Common myeloid progenitor, CD34-positive (primary cell): ENCODE measurements around the gene TAF15.

Source experiments
- CTCF ChIA-PET: fragments of 350-600 bp; sonication (Branson Sonifier 250); formaldehyde crosslinking; loops from one replicate; lab custom pipeline; 2021; ENCODE audit warnings: antibody characterized with exemption; lab: Charles Lee
- POLR2A ChIA-PET: fragments of 350-600 bp; sonication (Branson Sonifier 250); formaldehyde crosslinking; loops from one replicate; lab custom pipeline; 2021; ENCODE audit warnings: antibody characterized with exemption; lab: Charles Lee
- DNase-seq, 3 donors: peaks; one replicate each; pipeline versions ENCODE4 v3.0.0 to v3.0.0-alpha.2; 2013
- H3K27ac ChIP-seq, 2 experiments: 1 replicate in 1 of 2; 2 replicates in 1 of 2; pipeline ENCODE4 v1.7.0; 2013; ENCODE audit warnings: inconsistent platforms in 2 of 2, low read length in 2 of 2, mild to moderate bottlenecking in 2 of 2, low read depth in 1 of 2, moderate library complexity in 1 of 2; ENCODE audit not compliant: severe bottlenecking in 2 of 2, insufficient read depth in 1 of 2, poor library complexity in 1 of 2
- H3K27me3 ChIP-seq, 5 experiments: replicated peaks in 2 of 5; 1 replicate in 3 of 5; 2 replicates in 2 of 5; pipeline versions ENCODE4 v1.6.1 to v1.7.0; 2013; ENCODE audit warnings: low read length in 4 of 5, mild to moderate bottlenecking in 2 of 5, moderate library complexity in 2 of 5, inconsistent platforms in 1 of 5; ENCODE audit not compliant: insufficient read depth in 5 of 5, control insufficient read depth in 4 of 5
- H3K36me3 ChIP-seq, 4 experiments: 1 replicate in 2 of 4; 2 replicates in 2 of 4; pipeline versions ENCODE4 v1.6.1 to v1.7.0; 2013; ENCODE audit warnings: low read length in 3 of 4, control low read depth in 1 of 4, mild to moderate bottlenecking in 1 of 4; ENCODE audit not compliant: control insufficient read depth in 4 of 4, insufficient read depth in 4 of 4
- H3K4me1 ChIP-seq, 4 experiments: 1 replicate in 3 of 4; 2 replicates in 1 of 4; pipeline versions ENCODE4 v1.6.1 to v1.7.1; 2013; ENCODE audit warnings: low read length in 3 of 4, mild to moderate bottlenecking in 3 of 4, control low read depth in 1 of 4, inconsistent platforms in 1 of 4, moderate library complexity in 1 of 4; ENCODE audit not compliant: control insufficient read depth in 4 of 4, insufficient read depth in 4 of 4; ENCODE audit errors: control extremely low read depth in 1 of 4
- H3K4me3 ChIP-seq, 7 experiments: 1 replicate in 4 of 7; 2 replicates in 3 of 7; pipeline versions ENCODE4 v1.5.1 to v1.7.0; 2013; ENCODE audit warnings: mild to moderate bottlenecking in 7 of 7, low read length in 6 of 7, moderate library complexity in 6 of 7, inconsistent platforms in 2 of 7, low read depth in 2 of 7, control low read depth in 1 of 7; ENCODE audit not compliant: insufficient read depth in 4 of 7, control insufficient read depth in 1 of 7; ENCODE audit errors: extremely low read depth in 1 of 7
- H3K9me3 ChIP-seq, 5 experiments: 1 replicate in 4 of 5; 2 replicates in 1 of 5; pipeline versions ENCODE4 v1.6.1 to v1.7.1; 2013; ENCODE audit warnings: low read length in 4 of 5, mild to moderate bottlenecking in 2 of 5, inconsistent platforms in 1 of 5, low read depth in 1 of 5, moderate library complexity in 1 of 5; ENCODE audit not compliant: control insufficient read depth in 4 of 5, insufficient read depth in 2 of 5; ENCODE audit errors: control extremely low read depth in 1 of 5
- whole genome bisulfite sequencing: methylation state at CpG from one replicate; pipeline ENCODE4 v1.1.5; 2013; ENCODE audit not compliant: insufficient coverage; 5-methylcytosine and 5-hydroxymethylcytosine counted together

Gene TAF15

GRCh38 chr17:35841101-35841500 is 31.8 kb downstream of the TAF15 start:
- DNase-seq, result no peak

GRCh38 chr17:35841505-35841904 is 32.2 kb downstream of the TAF15 start:
- no peak for DNase-seq
- 93% methylated on average over 3 of the region's 4 CpGs for WGBS

More at GRCh38 chr17:35841101-35841500, 31.8 kb downstream of the TAF15 start:
- H3K9me3 ChIP-seq, result no peaks in the 10 kb centered on the region
- peaks cover 31 to 91% (median 55%) of the 10 kb centered on the region in 4 experiments for H3K36me3 ChIP-seq
- no peak overlapping the region for H3K27ac ChIP-seq
- ChIA-PET POLR2A (interaction anchor here (0.6 to 1.0 kb wide), 3 partner anchors 25 to 128 kb away, joined by 3 to 6 read pairs (median 5); no protein-coding TSS in a partner anchor), CTCF (interaction anchor here (1.2 kb wide), 1 partner anchor 8 kb away, joined by 4 read pairs; no protein-coding TSS in a partner anchor)
- WGBS, result no CpG with 5 or more reads among the region's 3 CpGs
- no peaks in the 10 kb centered on the region for H3K27me3 ChIP-seq
- no peak overlapping the region for H3K4me3 ChIP-seq
- no peaks in the 10 kb centered on the region for H3K4me1 ChIP-seq

GRCh38 chr17:35842239-35842638 is 33.0 kb downstream of the TAF15 start:
- no peaks in the 10 kb centered on the region for H3K9me3 ChIP-seq
- POLR2A ChIA-PET, result no interaction called here
- H3K36me3 ChIP-seq, result peaks cover 32 to 87% (median 53%) of the 10 kb centered on the region in 4 experiments
- no peak for DNase-seq
- H3K27me3 ChIP-seq, result no peaks in the 10 kb centered on the region
- 100% methylated on average over 2 of the region's 5 CpGs for WGBS
- no peak overlapping the region for H3K27ac ChIP-seq
- H3K4me1 ChIP-seq, result no peaks in the 10 kb centered on the region
- CTCF ChIA-PET, result interaction anchor here (0.7 to 1.3 kb wide), 3 partner anchors 23 to 306 kb away, joined by 3 read pairs; no protein-coding TSS in a partner anchor
- H3K4me3 ChIP-seq, result no peak overlapping the region

More at GRCh38 chr17:35841505-35841904, 32.2 kb downstream of the TAF15 start:
- no peak overlapping the region for H3K27ac ChIP-seq
- POLR2A ChIA-PET, result interaction anchor here (0.6 to 1.0 kb wide), 2 partner anchors 26 to 128 kb away, joined by 5 to 6 read pairs; no protein-coding TSS in a partner anchor
- peaks cover 32 to 87% (median 55%) of the 10 kb centered on the region in 4 experiments for H3K36me3 ChIP-seq
- H3K9me3 ChIP-seq, result no peaks in the 10 kb centered on the region
- H3K27me3 ChIP-seq, result no peaks in the 10 kb centered on the region
- CTCF ChIA-PET, result no interaction called here
- no peak overlapping the region for H3K4me3 ChIP-seq
- no peaks in the 10 kb centered on the region for H3K4me1 ChIP-seq

- no peak for DNase-seq
- CTCF ChIA-PET, result interaction anchor here (1.0 to 1.3 kb wide), 2 partner anchors 7 to 33 kb away, joined by 3 read pairs; no protein-coding TSS in a partner anchor
- H3K27ac ChIP-seq, result no peak overlapping the region
- POLR2A ChIA-PET, result no interaction called here
- no peaks in the 10 kb centered on the region for H3K9me3 ChIP-seq
- H3K4me1 ChIP-seq, result no peaks in the 10 kb centered on the region
- WGBS, result 92% methylated on average over 2 of the region's 2 CpGs
- H3K36me3 ChIP-seq, result peaks cover 20 to 87% (median 52%) of the 10 kb centered on the region in 4 experiments
- no peak overlapping the region for H3K4me3 ChIP-seq
- no peaks in the 10 kb centered on the region for H3K27me3 ChIP-seq
Observed at GRCh38 chr17:35843698-35844097, 34.4 kb downstream of the TAF15 start.

- H3K27me3 ChIP-seq, result no peaks in the 10 kb centered on the region
- H3K4me3 ChIP-seq, result no peak overlapping the region
- no peaks in the 10 kb centered on the region for H3K9me3 ChIP-seq
- no peak for DNase-seq
- ChIA-PET POLR2A (no interaction called here), CTCF (interaction anchor here (1.5 kb wide), 1 partner anchor 43 kb away, joined by 3 read pairs; no protein-coding TSS in a partner anchor)
- no peak overlapping the region for H3K27ac ChIP-seq
- no peaks in the 10 kb centered on the region for H3K4me1 ChIP-seq
- H3K36me3 ChIP-seq, result peaks cover 20 to 82% (median 53%) of the 10 kb centered on the region in 4 experiments
- WGBS, result 96% methylated on average over 15 of the region's 19 CpGs
Observed at GRCh38 chr17:35844547-35844946, 35.3 kb downstream of the TAF15 start.

- Histone ChIP-seq H3K4me3 (no peak overlapping the region), H3K4me1 (no peaks in the 10 kb centered on the region), H3K9me3 (no peaks in the 10 kb centered on the region), H3K27ac (no peak overlapping the region), H3K36me3 (peaks cover 18 to 74% (median 53%) of the 10 kb centered on the region in 4 experiments), H3K27me3 (no peaks in the 10 kb centered on the region)
- CTCF ChIA-PET, result interaction anchor here (0.7 to 3.3 kb wide), 3 partner anchors 11 to 102 kb away, joined by 3 to 14 read pairs (median 3); no protein-coding TSS in a partner anchor
- POLR2A ChIA-PET, result no interaction called here
- DNase-seq, result no peak
- WGBS, result 100% methylated on average over 1 of the region's 3 CpGs
Observed at GRCh38 chr17:35846055-35846809, 36.9 kb downstream of the TAF15 start.

GRCh38 chr17:35847006-35847405 is 37.7 kb downstream of the TAF15 start:
- WGBS, result no CpG with 5 or more reads among the region's 2 CpGs
- DNase-seq, result no peak
- ChIA-PET CTCF (interaction anchor here (0.6 to 3.3 kb wide), 5 partner anchors 10 to 277 kb away, joined by 3 to 14 read pairs (median 3); no protein-coding TSS in a partner anchor), POLR2A (no interaction called here)
- Histone ChIP-seq H3K36me3 (peaks cover 18 to 69% (median 47%) of the 10 kb centered on the region in 4 experiments), H3K27ac (no peak overlapping the region), H3K4me3 (no peak overlapping the region), H3K9me3 (no peaks in the 10 kb centered on the region), H3K4me1 (no peaks in the 10 kb centered on the region), H3K27me3 (no peaks in the 10 kb centered on the region)
